SH-SY5Y (cell line): ENCODE measurements around the gene CSNK2B.

Experiments
- GATA2 ChIP-seq: IDR thresholded peaks from 2 replicates; pipeline ENCODE4 v1.6.1; 2011; ENCODE audit warnings: mild to moderate bottlenecking, low read depth, low read length
- GATA3 ChIP-seq: IDR thresholded peaks from 2 replicates; pipeline ENCODE4 v1.6.1; 2011; ENCODE audit warnings: low read depth, mild to moderate bottlenecking, low read length, moderate library complexity

- TF ChIP-seq GATA2 = no peak
- TF ChIP-seq GATA3 = no peak
These were observed 10.3 kb upstream of the CSNK2B start, which contains the start of gene APOM for GRCh38 chr6:31655349-31656237.
